ENCODE data around the gene GMEB2. TPM values are rescaled to one million over a fixed set of nuclear protein-coding genes. Genes with fewer than 3 reads are reported as not detected.
A peak's percentile ranks its signal among the peaks of the same experiment; 100 is the strongest.
"Not testable (repeated sequence)": the region's sequence is repeated elsewhere in the genome, so short reads cannot be mapped to it uniquely, and the experiment has no call there.

GMEB2 gene
- polyA plus RNA-seq, 1 donor: 10.5 TPM

GRCh38 chr20:63639093-63639975 lies 12.4 kb upstream of the GMEB2 start:
- Histone ChIP-seq H3K27ac (ENCODE audit: low read length) (no peak overlapping the region), H3K27me3 (ENCODE audit: control insufficient read depth, insufficient read depth, low read length) (no peaks in the 10 kb centered on the region), H3K9me3 (ENCODE audit: control insufficient read depth, low read depth, low read length) (no peaks in the 10 kb centered on the region), H3K4me3 (ENCODE audit: low read length) (no peak overlapping the region), H3K4me1 (ENCODE audit: control insufficient read depth, insufficient read depth, low read length) (peaks cover 8% of the 10 kb centered on the region), H3K36me3 (ENCODE audit: control insufficient read depth, insufficient read depth, low read length) (no peaks in the 10 kb centered on the region)
- WGBS (ENCODE audit: insufficient coverage, low lambda C conversion rate): 83% methylated on average over 2 of the region's 15 CpGs
- no peak for DNase-seq

- Histone ChIP-seq H3K4me1 (ENCODE audit: control insufficient read depth, insufficient read depth, low read length) (peaks cover 2% of the 10 kb centered on the region), H3K9me3 (ENCODE audit: control insufficient read depth, low read depth, low read length) (no peaks in the 10 kb centered on the region), H3K27me3 (ENCODE audit: control insufficient read depth, insufficient read depth, low read length) (no peaks in the 10 kb centered on the region), H3K27ac (ENCODE audit: low read length) (no peak overlapping the region), H3K36me3 (ENCODE audit: control insufficient read depth, insufficient read depth, low read length) (no peaks in the 10 kb centered on the region), H3K4me3 (ENCODE audit: low read length) (no peak overlapping the region)
- DNase-seq: no peak
- WGBS (ENCODE audit: insufficient coverage, low lambda C conversion rate): 100% methylated on average over 3 of the region's 19 CpGs
Observed at GRCh38 chr20:63636752-63637628, 10.1 kb upstream of the GMEB2 start.

- Histone ChIP-seq H3K36me3 (ENCODE audit: control insufficient read depth, insufficient read depth, low read length) (no peaks in the 10 kb centered on the region), H3K4me3 (ENCODE audit: low read length) (no peak overlapping the region), H3K9me3 (ENCODE audit: control insufficient read depth, low read depth, low read length) (no peaks in the 10 kb centered on the region), H3K27ac (ENCODE audit: low read length) (no peak overlapping the region), H3K27me3 (ENCODE audit: control insufficient read depth, insufficient read depth, low read length) (no peaks in the 10 kb centered on the region), H3K4me1 (ENCODE audit: control insufficient read depth, insufficient read depth, low read length) (no peaks in the 10 kb centered on the region)
- no CpG with 5 or more reads among the region's 15 CpGs for WGBS (ENCODE audit: insufficient coverage, low lambda C conversion rate)
- DNase-seq: no peak
Observed at GRCh38 chr20:63635431-63636141, 8.7 kb upstream of the GMEB2 start.

- Histone ChIP-seq H3K27ac (ENCODE audit: low read length) (no peak overlapping the region), H3K9me3 (ENCODE audit: control insufficient read depth, low read depth, low read length) (no peaks in the 10 kb centered on the region), H3K4me1 (ENCODE audit: control insufficient read depth, insufficient read depth, low read length) (no peaks in the 10 kb centered on the region), H3K36me3 (ENCODE audit: control insufficient read depth, insufficient read depth, low read length) (no peaks in the 10 kb centered on the region), H3K4me3 (ENCODE audit: low read length) (no peak overlapping the region), H3K27me3 (ENCODE audit: control insufficient read depth, insufficient read depth, low read length) (no peaks in the 10 kb centered on the region)
- DNase-seq: no peak
- WGBS (ENCODE audit: insufficient coverage, low lambda C conversion rate): 60% methylated on average over 2 of the region's 9 CpGs
Observed at GRCh38 chr20:63633732-63634131, 6.8 kb upstream of the GMEB2 start.

- not testable (repeated sequence) for H3K36me3 ChIP-seq (ENCODE audit: control insufficient read depth, insufficient read depth, low read length); H3K27ac ChIP-seq (ENCODE audit: low read length); H3K4me3 ChIP-seq (ENCODE audit: low read length); DNase-seq; H3K27me3 ChIP-seq (ENCODE audit: control insufficient read depth, insufficient read depth, low read length); H3K9me3 ChIP-seq (ENCODE audit: control insufficient read depth, low read depth, low read length); H3K4me1 ChIP-seq (ENCODE audit: control insufficient read depth, insufficient read depth, low read length)
- 27% methylated on average over 3 of the region's 10 CpGs for WGBS (ENCODE audit: insufficient coverage, low lambda C conversion rate)
Observed at GRCh38 chr20:63631426-63631825, 4.5 kb upstream of the GMEB2 start.

- no CpG with 5 or more reads among the region's 6 CpGs for WGBS (ENCODE audit: insufficient coverage, low lambda C conversion rate)
- not testable (repeated sequence) for H3K4me1 ChIP-seq (ENCODE audit: control insufficient read depth, insufficient read depth, low read length)
Observed at GRCh38 chr20:63630956-63631355, 4.1 kb upstream of the GMEB2 start.

GRCh38 chr20:63628246-63628975 lies 1.5 kb upstream of the GMEB2 start:
- peak overlapping the region; percentile 94 for H3K4me3 ChIP-seq (ENCODE audit: low read length)
- no peaks in the 10 kb centered on the region for H3K27me3 ChIP-seq (ENCODE audit: control insufficient read depth, insufficient read depth, low read length)
- WGBS (ENCODE audit: insufficient coverage, low lambda C conversion rate): no CpG with 5 or more reads among the region's 22 CpGs
- no peaks in the 10 kb centered on the region for H3K36me3 ChIP-seq (ENCODE audit: control insufficient read depth, insufficient read depth, low read length)
- peak overlapping the region; percentile 94 for H3K27ac ChIP-seq (ENCODE audit: low read length)
- DNase-seq: peak; percentile 68 to 87
- peaks cover 9% of the 10 kb centered on the region for H3K4me1 ChIP-seq (ENCODE audit: control insufficient read depth, insufficient read depth, low read length)
- H3K9me3 ChIP-seq (ENCODE audit: control insufficient read depth, low read depth, low read length): no peaks in the 10 kb centered on the region

More at GRCh38 chr20:63630956-63631355, 4.1 kb upstream of the GMEB2 start:
- not testable (repeated sequence) for H3K36me3 ChIP-seq (ENCODE audit: control insufficient read depth, insufficient read depth, low read length); H3K9me3 ChIP-seq (ENCODE audit: control insufficient read depth, low read depth, low read length); H3K27ac ChIP-seq (ENCODE audit: low read length); H3K27me3 ChIP-seq (ENCODE audit: control insufficient read depth, insufficient read depth, low read length); H3K4me3 ChIP-seq (ENCODE audit: low read length); DNase-seq

GRCh38 chr20:63627751-63628245 lies 897 bp upstream of the GMEB2 start:
- Histone ChIP-seq H3K27ac (ENCODE audit: low read length) (peak overlapping the region; percentile 94), H3K27me3 (ENCODE audit: control insufficient read depth, insufficient read depth, low read length) (no peaks in the 10 kb centered on the region), H3K4me3 (ENCODE audit: low read length) (peak overlapping the region; percentile 94), H3K4me1 (ENCODE audit: control insufficient read depth, insufficient read depth, low read length) (peaks cover 9% of the 10 kb centered on the region), H3K36me3 (ENCODE audit: control insufficient read depth, insufficient read depth, low read length) (peaks cover 3% of the 10 kb centered on the region), H3K9me3 (ENCODE audit: control insufficient read depth, low read depth, low read length) (no peaks in the 10 kb centered on the region)
- WGBS (ENCODE audit: insufficient coverage, low lambda C conversion rate): no CpG with 5 or more reads among the region's 28 CpGs
- no peak for DNase-seq

- Histone ChIP-seq H3K27me3 (ENCODE audit: control insufficient read depth, insufficient read depth, low read length) (no peaks in the 10 kb centered on the region), H3K27ac (ENCODE audit: low read length) (peak overlapping the region; percentile 94), H3K4me3 (ENCODE audit: low read length) (peak overlapping the region; percentile 94), H3K9me3 (ENCODE audit: control insufficient read depth, low read depth, low read length) (no peaks in the 10 kb centered on the region), H3K36me3 (ENCODE audit: control insufficient read depth, insufficient read depth, low read length) (peaks cover 3% of the 10 kb centered on the region), H3K4me1 (ENCODE audit: control insufficient read depth, insufficient read depth, low read length) (peaks cover 9% of the 10 kb centered on the region)
- DNase-seq: peak; percentile 95 to 97
- WGBS (ENCODE audit: insufficient coverage, low lambda C conversion rate): no CpG with 5 or more reads among the region's 68 CpGs
Observed at GRCh38 chr20:63627129-63627750, 339 bp upstream of the GMEB2 start.

Data from large intestine (tissue), 3 donors.